GM23338 (cell line): Measurements from ENCODE around the gene VMP1. TPM values are rescaled to one million over a fixed set of nuclear protein-coding genes. Genes with fewer than 3 reads are reported as not detected.

ENCODE experiments used
- ATAC-seq: fragments of 200-7000 bp; cut with Tn5 transposase; 3 replicates; pipeline ENCODE4 v1.9.1; 2020
- DNase-seq: peaks from one replicate; pipeline ENCODE4 v3.0.0-alpha.2; 2015; ENCODE audit warnings: low spot score
- H2AFZ ChIP-seq: fragments of 200-600 bp; sonication (generic); 2 replicates; pipeline ENCODE4 v1.8.0; 2016; ENCODE audit warnings: antibody characterized with exemption, mild to moderate bottlenecking, moderate library complexity
- H3F3A ChIP-seq: fragments of 200-600 bp; sonication (generic); replicated peaks from 2 replicates; pipeline ENCODE4 v1.8.0; 2017; ENCODE audit warnings: antibody characterized with exemption, mixed run types, low read depth
- H3K27ac ChIP-seq: fragments of 200-600 bp; sonication (generic); 2 replicates; pipeline ENCODE4 v1.6.1; 2016; ENCODE audit warnings: low read depth
- H3K27me3 ChIP-seq: fragments of 200-600 bp; sonication (generic); 2 replicates; pipeline ENCODE4 v1.8.0; 2016; ENCODE audit warnings: mild to moderate bottlenecking, mixed run types, moderate library complexity; ENCODE audit not compliant: insufficient read depth
- H3K36me3 ChIP-seq: fragments of 200-600 bp; sonication (generic); 2 replicates; pipeline ENCODE4 v1.8.0; 2016; ENCODE audit warnings: mild to moderate bottlenecking; ENCODE audit not compliant: insufficient read depth
- H3K4me1 ChIP-seq: fragments of 200-600 bp; sonication (generic); 2 replicates; pipeline ENCODE4 v1.8.0; 2016; ENCODE audit warnings: mild to moderate bottlenecking, moderate library complexity; ENCODE audit not compliant: insufficient read depth
- H3K4me2 ChIP-seq: fragments of 200-600 bp; sonication (generic); 2 replicates; pipeline ENCODE4 v1.7.1; 2017; ENCODE audit warnings: mixed run types
- H3K4me3 ChIP-seq: fragments of 200-600 bp; sonication (generic); 2 replicates; pipeline ENCODE4 v1.6.1; 2016; ENCODE audit warnings: mixed run types
- H3K79me2 ChIP-seq: fragments of 200-600 bp; sonication (generic); replicated peaks from 2 replicates; pipeline ENCODE4 v1.8.0; 2017; ENCODE audit warnings: mild to moderate bottlenecking; ENCODE audit not compliant: insufficient read depth
- H3K9me2 ChIP-seq: fragments of 200-600 bp; sonication (generic); 2 replicates; pipeline ENCODE4 v1.8.0; 2017; ENCODE audit not compliant: insufficient read depth
- H4K20me1 ChIP-seq: fragments of 200-600 bp; sonication (generic); replicated peaks from 2 replicates; pipeline ENCODE4 v1.8.0; 2017; ENCODE audit warnings: mild to moderate bottlenecking; ENCODE audit not compliant: insufficient read depth
- H3K27ac Mint-ChIP-seq: 2 replicates; pipeline ENCODE4 v1.8.0; 2020; ENCODE audit warnings: inconsistent platforms, mild to moderate bottlenecking, moderate library complexity, mixed read lengths
- H3K27me3 Mint-ChIP-seq: 3 replicates; pipeline ENCODE4 v1.8.0; 2022; ENCODE audit warnings: low read depth, mild to moderate bottlenecking, moderate library complexity, mixed read lengths, inconsistent platforms; ENCODE audit not compliant: insufficient read depth, poor library complexity
- H3K36me3 Mint-ChIP-seq: 3 replicates; pipeline ENCODE4 v1.8.0; 2021; ENCODE audit warnings: low read depth, mild to moderate bottlenecking, inconsistent platforms, moderate library complexity, mixed read lengths
- H3K4me1 Mint-ChIP-seq: 3 replicates; pipeline ENCODE4 v1.8.0; 2020; ENCODE audit warnings: mild to moderate bottlenecking, inconsistent platforms, mixed read lengths
- H3K4me3 Mint-ChIP-seq: 3 replicates; pipeline ENCODE4 v1.8.0; 2021; ENCODE audit warnings: moderate library complexity, mild to moderate bottlenecking, inconsistent platforms, mixed read lengths
- H3K9me3 Mint-ChIP-seq: 3 replicates; pipeline ENCODE4 v1.8.0; 2020; ENCODE audit warnings: moderate library complexity, mild to moderate bottlenecking, inconsistent platforms, mixed read lengths
- CREB1 ChIP-seq: fragments of 250-450 bp; sonication (Bioruptor Pico); IDR thresholded peaks from 2 replicates; pipeline ENCODE4 v1.5.0; 2020; ENCODE audit warnings: low read depth, mild to moderate bottlenecking, moderate library complexity
- EZH2phosphoT487 ChIP-seq: fragments of 200-600 bp; sonication (generic); IDR thresholded peaks from one replicate; pipeline ENCODE4 v1.8.1; 2018; ENCODE audit warnings: antibody characterized with exemption; ENCODE audit not compliant: unreplicated experiment
- NANOG ChIP-seq: IDR thresholded peaks from 2 replicates; pipeline ENCODE4 v1.6.1; 2016; ENCODE audit warnings: antibody characterized with exemption, borderline replicate concordance
- POLR2AphosphoS5 ChIP-seq: IDR thresholded peaks from 2 replicates; pipeline ENCODE4 v1.6.1; 2016; ENCODE audit warnings: antibody characterized with exemption, low read depth
- ZNF331 ChIP-seq: fragments of 250-450 bp; sonication (Bioruptor Pico); IDR thresholded peaks from 2 replicates; pipeline ENCODE4 v1.5.0; 2020; ENCODE audit warnings: low read depth, mild to moderate bottlenecking, moderate library complexity
- polyA plus RNA-seq: library from polyadenylated mRNA; unstranded; fragments of >200 nt; fragmentation: Nextera tagmentation; extraction: Ambion mirVana; gene quantifications from 2 replicates; pipeline ENCODE4 v1.2.1, GENCODE V29; 2016
- total RNA-seq: library from RNA; depleted of rRNA; stranded (reverse); fragments of >200 nt; shearing (Covaris generic); gene quantifications from 2 replicates; pipeline ENCODE4 v1.2.3, GENCODE V29; 2014
- TF ChIP-seq, protein P1 (sequence below): IDR thresholded peaks from one replicate; pipeline ENCODE4 v1.6.1; 2018; ENCODE audit warnings: antibody characterized with exemption; ENCODE audit not compliant: unreplicated experiment

Gene VMP1
- total and polyA plus RNA-seq, 2 experiments from 2014 or later: 70.1 to 112 TPM

DNA sequence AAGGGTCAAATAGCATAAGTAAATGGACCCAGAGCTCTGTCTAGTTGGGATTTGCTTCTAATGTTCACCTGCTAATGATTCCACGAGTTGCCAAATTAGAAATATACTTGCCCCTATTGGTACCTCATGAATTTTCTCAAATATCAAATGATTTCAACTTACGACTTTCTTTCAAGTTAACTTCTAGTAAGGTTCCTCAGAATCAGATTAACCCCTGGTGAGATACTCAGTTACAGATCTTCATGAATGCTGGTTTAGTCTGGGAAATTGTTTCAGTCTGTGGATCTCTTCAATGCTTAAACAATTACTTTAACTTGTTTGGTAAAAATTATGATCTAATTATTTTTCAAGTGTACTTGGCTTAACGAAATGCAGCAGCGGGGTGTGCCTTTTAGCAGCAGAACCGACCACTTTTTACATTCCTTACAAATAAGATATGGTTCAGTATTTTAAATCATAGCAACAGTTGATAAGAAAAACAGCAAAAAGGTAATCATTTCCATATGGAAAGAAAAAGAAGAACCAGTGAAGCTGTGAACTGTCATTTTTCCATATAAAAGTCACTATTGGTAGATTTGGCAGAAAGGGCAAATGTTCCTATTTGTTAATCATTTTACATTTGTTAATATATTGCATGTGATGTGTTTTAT lies 150.8 kb downstream of the VMP1 start:
- Histone ChIP-seq H3K27ac (peak overlapping the region; percentile 3; the same call in 1 of the 2 replicates), H3K79me2 (no peaks in the 10 kb centered on the region), H3K36me3 (peaks cover 6% of the 10 kb centered on the region), H4K20me1 (no peaks in the 10 kb centered on the region), H3K4me2 (no peak overlapping the region), H3K27me3 (no peaks in the 10 kb centered on the region), H3K9me2 (no peaks in the 10 kb centered on the region), H3K4me3 (no peak overlapping the region), H2AFZ (no peak overlapping the region), H3K4me1 (no peaks in the 10 kb centered on the region), H3F3A (no peaks in the 10 kb centered on the region)
- Mint-ChIP-seq H3K27ac (no peak overlapping the region), H3K4me3 (no peak overlapping the region), H3K9me3 (no peaks in the 10 kb centered on the region; the same call in 2 of the 3 replicates), H3K36me3 (peaks cover 33% of the 10 kb centered on the region), H3K4me1 (peaks cover 13% of the 10 kb centered on the region), H3K27me3 (peaks cover 3% of the 10 kb centered on the region)
- no peak for TF ChIP-seq EZH2phosphoT487
- TF ChIP-seq NANOG: no peak
- ATAC-seq (no peak), DNase-seq (no peak)

DNA sequence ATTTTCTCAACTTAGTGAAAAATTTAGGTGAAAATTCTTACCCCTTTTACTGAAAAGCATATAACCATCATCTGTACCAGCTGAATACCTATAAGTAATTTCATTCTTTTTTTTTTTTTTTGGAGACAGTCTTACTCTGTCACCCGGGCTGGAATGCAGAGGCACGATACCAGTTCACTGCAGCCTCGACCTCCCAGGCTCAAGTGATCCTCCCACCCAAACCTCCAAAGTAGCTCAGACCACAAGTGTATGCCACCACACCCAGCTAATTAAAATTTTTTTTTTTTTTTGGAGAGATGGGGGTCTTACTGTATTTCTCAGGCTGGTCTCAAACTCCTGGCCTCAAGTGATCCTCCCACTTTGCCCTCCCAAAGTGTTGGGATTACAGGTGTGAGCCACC lies 151.5 kb downstream of the VMP1 start:
- Histone ChIP-seq H4K20me1 (no peaks in the 10 kb centered on the region), H3K79me2 (no peaks in the 10 kb centered on the region), H3F3A (no peaks in the 10 kb centered on the region), H3K36me3 (peaks cover 6% of the 10 kb centered on the region), H3K27me3 (no peaks in the 10 kb centered on the region), H3K9me2 (no peaks in the 10 kb centered on the region), H3K4me1 (no peaks in the 10 kb centered on the region), H2AFZ (no peak overlapping the region), H3K27ac (peak overlapping the region; percentile 3; the same call in 1 of the 2 replicates), H3K4me2 (no peak overlapping the region), H3K4me3 (no peak overlapping the region)
- Mint-ChIP-seq H3K4me1 (peaks cover 10% of the 10 kb centered on the region), H3K27ac (no peak overlapping the region), H3K9me3 (no peaks in the 10 kb centered on the region; the same call in 2 of the 3 replicates), H3K4me3 (no peak overlapping the region), H3K36me3 (peaks cover 38% of the 10 kb centered on the region), H3K27me3 (peaks cover 3% of the 10 kb centered on the region)
- TF ChIP-seq CREB1 (CRISPR knock-in tag) (no peak), POLR2AphosphoS5 (no peak), EZH2phosphoT487 (no peak), ZNF331 (no peak), NANOG (no peak)
- TF ChIP-seq, protein P1, sequence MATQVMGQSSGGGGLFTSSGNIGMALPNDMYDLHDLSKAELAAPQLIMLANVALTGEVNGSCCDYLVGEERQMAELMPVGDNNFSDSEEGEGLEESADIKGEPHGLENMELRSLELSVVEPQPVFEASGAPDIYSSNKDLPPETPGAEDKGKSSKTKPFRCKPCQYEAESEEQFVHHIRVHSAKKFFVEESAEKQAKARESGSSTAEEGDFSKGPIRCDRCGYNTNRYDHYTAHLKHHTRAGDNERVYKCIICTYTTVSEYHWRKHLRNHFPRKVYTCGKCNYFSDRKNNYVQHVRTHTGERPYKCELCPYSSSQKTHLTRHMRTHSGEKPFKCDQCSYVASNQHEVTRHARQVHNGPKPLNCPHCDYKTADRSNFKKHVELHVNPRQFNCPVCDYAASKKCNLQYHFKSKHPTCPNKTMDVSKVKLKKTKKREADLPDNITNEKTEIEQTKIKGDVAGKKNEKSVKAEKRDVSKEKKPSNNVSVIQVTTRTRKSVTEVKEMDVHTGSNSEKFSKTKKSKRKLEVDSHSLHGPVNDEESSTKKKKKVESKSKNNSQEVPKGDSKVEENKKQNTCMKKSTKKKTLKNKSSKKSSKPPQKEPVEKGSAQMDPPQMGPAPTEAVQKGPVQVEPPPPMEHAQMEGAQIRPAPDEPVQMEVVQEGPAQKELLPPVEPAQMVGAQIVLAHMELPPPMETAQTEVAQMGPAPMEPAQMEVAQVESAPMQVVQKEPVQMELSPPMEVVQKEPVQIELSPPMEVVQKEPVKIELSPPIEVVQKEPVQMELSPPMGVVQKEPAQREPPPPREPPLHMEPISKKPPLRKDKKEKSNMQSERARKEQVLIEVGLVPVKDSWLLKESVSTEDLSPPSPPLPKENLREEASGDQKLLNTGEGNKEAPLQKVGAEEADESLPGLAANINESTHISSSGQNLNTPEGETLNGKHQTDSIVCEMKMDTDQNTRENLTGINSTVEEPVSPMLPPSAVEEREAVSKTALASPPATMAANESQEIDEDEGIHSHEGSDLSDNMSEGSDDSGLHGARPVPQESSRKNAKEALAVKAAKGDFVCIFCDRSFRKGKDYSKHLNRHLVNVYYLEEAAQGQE: no peak
- ATAC-seq (no peak), DNase-seq (no peak)
